GM12891 (cell line): ENCODE measurements around the gene SORCS2.

Experiments
- DNase-seq: peaks from one replicate; pipeline ENCODE4 v3.0.0; 2011; ENCODE audit warnings: low spot score; ENCODE audit not compliant: insufficient read length
- FAIRE-seq: peaks from 2 replicates; lab custom pipeline; 2011; peaks lifted over from hg19 to GRCh38; lab: Jason Lieb, UNC
- PAX5 ChIP-seq: IDR thresholded peaks from 2 replicates; pipeline ENCODE4 v1.6.1; 2011; ENCODE audit warnings: low read length, moderate library complexity, mild to moderate bottlenecking; ENCODE audit not compliant: insufficient read depth, severe bottlenecking
- POLR2A ChIP-seq: IDR thresholded peaks from 2 replicates; pipeline ENCODE4 v1.6.1; 2011; ENCODE audit warnings: low read depth, low read length, control low read depth
- POLR2AphosphoS5 ChIP-seq: IDR thresholded peaks from 2 replicates; pipeline ENCODE4 v1.6.1; 2011; ENCODE audit warnings: low read depth, low read length, control low read depth
- POU2F2 ChIP-seq: IDR thresholded peaks from 2 replicates; pipeline ENCODE4 v1.6.1; 2011; ENCODE audit warnings: low read depth, mild to moderate bottlenecking, control low read depth, low read length, moderate library complexity
- SPI1 ChIP-seq: IDR thresholded peaks from 2 replicates; pipeline ENCODE4 v1.6.1; 2011; ENCODE audit warnings: low read depth, low read length, control low read depth
- TAF1 ChIP-seq: IDR thresholded peaks from 2 replicates; pipeline ENCODE4 v1.6.1; 2011; ENCODE audit warnings: low read depth, low read length, control low read depth

SORCS2 gene

GRCh38 chr4:7786040-7786439 lies 593.7 kb downstream of the SORCS2 start:
- TF ChIP-seq POLR2AphosphoS5 (no peak), POLR2A (no peak), TAF1 (no peak), PAX5 (no peak), SPI1 (no peak), POU2F2 (no peak)
- no peak for FAIRE-seq
- no peak for DNase-seq

GRCh38 chr4:7786517-7786916 lies 594.2 kb downstream of the SORCS2 start:
- DNase-seq, result no peak
- FAIRE-seq, result no peak
- TF ChIP-seq PAX5 (no peak), POU2F2 (no peak), TAF1 (no peak), SPI1 (no peak), POLR2A (no peak), POLR2AphosphoS5 (no peak)

- no peak for TF ChIP-seq POU2F2
- TF ChIP-seq POLR2AphosphoS5, result no peak
- TF ChIP-seq SPI1, result no peak
- no peak for TF ChIP-seq POLR2A
- no peak for TF ChIP-seq TAF1
- DNase-seq (no peak), FAIRE-seq (no peak)
Observed at GRCh38 chr4:7787067-7787466, 594.7 kb downstream of the SORCS2 start.

GRCh38 chr4:7787681-7788141 lies 595.4 kb downstream of the SORCS2 start:
- no peak for FAIRE-seq
- no peak for DNase-seq
- TF ChIP-seq POU2F2 (no peak), TAF1 (no peak), POLR2AphosphoS5 (no peak), SPI1 (no peak), PAX5 (no peak), POLR2A (no peak)

- TF ChIP-seq SPI1 (no peak), POLR2AphosphoS5 (no peak), POU2F2 (no peak), POLR2A (no peak), PAX5 (no peak), TAF1 (no peak)
- DNase-seq (no peak), FAIRE-seq (no peak)
Observed at GRCh38 chr4:7788193-7788592, 595.9 kb downstream of the SORCS2 start.

- FAIRE-seq (no peak), DNase-seq (no peak)
- TF ChIP-seq POLR2AphosphoS5 (no peak), POU2F2 (no peak), SPI1 (no peak), PAX5 (no peak), TAF1 (no peak), POLR2A (no peak)
Observed at GRCh38 chr4:7788694-7789425, 596.5 kb downstream of the SORCS2 start.

- FAIRE-seq, result no peak
- no peak for TF ChIP-seq POU2F2
- no peak for TF ChIP-seq TAF1
- TF ChIP-seq POLR2A, result no peak
- no peak for TF ChIP-seq SPI1
- no peak for TF ChIP-seq POLR2AphosphoS5
- TF ChIP-seq PAX5, result no peak
- DNase-seq, result no peak
Observed at GRCh38 chr4:7790023-7790422, 597.7 kb downstream of the SORCS2 start.

GRCh38 chr4:7790999-7791398 lies 598.7 kb downstream of the SORCS2 start:
- TF ChIP-seq PAX5 (no peak), POU2F2 (no peak), TAF1 (no peak), POLR2A (no peak), SPI1 (no peak), POLR2AphosphoS5 (no peak)
- no peak for DNase-seq
- no peak for FAIRE-seq
